ENCODE results near the gene TNF.

DNA sequence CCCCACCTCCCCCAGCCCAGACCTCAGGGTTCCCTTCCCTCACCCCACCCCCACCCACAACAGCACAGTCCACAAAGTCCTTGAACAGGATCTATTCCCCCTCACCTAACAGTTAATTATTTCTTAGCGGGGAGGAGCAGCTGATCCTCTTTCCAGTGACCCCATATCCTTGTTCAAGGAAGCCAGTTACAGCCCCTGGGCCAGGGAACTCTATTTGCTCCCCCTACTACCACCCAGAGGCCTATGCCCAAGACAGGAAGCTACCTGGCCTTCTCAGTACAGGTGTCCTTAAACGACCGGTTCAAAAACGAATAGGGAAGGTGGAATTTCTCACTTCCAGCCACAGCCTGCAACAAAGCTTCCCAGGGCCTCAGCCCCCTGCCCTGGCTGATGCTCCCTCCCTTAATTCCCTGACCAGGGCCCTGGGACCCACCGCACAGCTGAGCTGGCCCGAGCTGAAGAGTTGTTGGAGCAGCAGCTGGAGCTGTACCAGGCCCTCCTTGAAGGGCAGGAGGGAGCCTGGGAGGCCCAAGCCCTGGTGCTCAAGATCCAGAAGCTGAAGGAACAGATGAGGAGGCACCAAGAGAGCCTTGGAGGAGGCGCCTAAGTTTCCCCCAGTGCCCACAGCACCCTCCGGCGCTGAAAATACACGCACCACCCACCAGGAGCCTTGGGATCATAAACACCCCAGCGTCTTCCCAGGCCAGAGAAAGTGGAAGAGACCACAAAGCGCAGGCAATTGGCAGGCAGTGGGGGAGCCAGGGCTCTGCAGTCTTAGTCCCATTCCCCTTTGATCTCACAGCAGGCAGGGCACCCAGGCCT, 45.8 kb upstream of the TNF start:
- no peak for TF ChIP-seq POLR2A (IDR thresholded peaks at IDR 0.05)
- TF ChIP-seq CTCF (IDR thresholded peaks at IDR 0.05) = no peak
